Measurements from ENCODE around the gene CDH4.

DNA sequence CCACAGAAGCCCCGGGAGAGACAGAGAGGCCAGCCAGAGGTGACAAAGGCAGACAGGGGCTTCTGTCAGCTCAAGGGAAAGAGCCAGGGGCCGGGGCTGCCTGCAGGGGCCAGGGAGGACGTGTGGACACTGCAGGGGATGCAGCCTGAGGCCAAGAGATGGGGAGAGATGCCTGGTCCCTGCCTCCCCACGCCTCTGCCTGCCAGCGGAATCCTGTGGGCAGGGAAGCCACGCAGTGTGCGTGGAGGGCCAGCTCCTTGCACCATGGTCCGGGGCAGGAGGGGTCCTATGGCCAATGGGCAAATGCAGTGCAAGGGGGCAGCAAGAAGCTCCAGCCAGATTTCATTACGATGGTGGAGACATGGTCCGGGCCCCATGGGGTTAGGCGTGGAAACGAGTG is 224.9 kb downstream of the CDH4 start:
- TF ChIP-seq, protein P1, sequence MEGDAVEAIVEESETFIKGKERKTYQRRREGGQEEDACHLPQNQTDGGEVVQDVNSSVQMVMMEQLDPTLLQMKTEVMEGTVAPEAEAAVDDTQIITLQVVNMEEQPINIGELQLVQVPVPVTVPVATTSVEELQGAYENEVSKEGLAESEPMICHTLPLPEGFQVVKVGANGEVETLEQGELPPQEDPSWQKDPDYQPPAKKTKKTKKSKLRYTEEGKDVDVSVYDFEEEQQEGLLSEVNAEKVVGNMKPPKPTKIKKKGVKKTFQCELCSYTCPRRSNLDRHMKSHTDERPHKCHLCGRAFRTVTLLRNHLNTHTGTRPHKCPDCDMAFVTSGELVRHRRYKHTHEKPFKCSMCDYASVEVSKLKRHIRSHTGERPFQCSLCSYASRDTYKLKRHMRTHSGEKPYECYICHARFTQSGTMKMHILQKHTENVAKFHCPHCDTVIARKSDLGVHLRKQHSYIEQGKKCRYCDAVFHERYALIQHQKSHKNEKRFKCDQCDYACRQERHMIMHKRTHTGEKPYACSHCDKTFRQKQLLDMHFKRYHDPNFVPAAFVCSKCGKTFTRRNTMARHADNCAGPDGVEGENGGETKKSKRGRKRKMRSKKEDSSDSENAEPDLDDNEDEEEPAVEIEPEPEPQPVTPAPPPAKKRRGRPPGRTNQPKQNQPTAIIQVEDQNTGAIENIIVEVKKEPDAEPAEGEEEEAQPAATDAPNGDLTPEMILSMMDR (conservative IDR thresholded peaks at IDR 0.05), result no peak
- TF ChIP-seq ZFX (IDR thresholded peaks at IDR 0.05), result no peak

All from C4-2B (cell line).